ENCODE data around the gene MAP1S. TPM values are rescaled to one million over a fixed set of nuclear protein-coding genes. Genes with fewer than 3 reads are reported as not detected.

MAP1S gene
- total RNA-seq, 4 donors from 2014 or later: 23.9 to 71.8 (median 48.7) TPM

DNA sequence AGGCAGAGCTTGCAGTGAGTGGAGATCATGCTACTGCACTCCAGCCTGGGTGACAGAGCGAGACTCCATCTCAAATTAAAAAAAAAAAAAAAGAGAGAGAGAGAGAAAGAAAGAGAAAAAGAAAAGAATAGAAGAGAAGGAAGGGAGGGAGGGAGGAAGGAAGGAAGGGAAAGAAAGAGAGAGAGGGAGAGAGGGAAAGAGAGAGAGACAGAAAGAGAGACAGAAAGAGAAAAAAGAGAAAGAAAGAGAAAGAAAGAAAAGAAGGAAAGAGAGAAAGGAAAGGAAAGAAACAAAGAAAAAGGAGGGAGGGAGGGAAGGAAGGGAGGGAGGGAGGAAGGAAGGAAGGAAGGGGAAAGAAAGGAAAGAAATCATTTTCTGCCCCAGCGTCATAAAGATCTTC is 24.1 kb upstream of the MAP1S start:
- TF ChIP-seq, protein P1, sequence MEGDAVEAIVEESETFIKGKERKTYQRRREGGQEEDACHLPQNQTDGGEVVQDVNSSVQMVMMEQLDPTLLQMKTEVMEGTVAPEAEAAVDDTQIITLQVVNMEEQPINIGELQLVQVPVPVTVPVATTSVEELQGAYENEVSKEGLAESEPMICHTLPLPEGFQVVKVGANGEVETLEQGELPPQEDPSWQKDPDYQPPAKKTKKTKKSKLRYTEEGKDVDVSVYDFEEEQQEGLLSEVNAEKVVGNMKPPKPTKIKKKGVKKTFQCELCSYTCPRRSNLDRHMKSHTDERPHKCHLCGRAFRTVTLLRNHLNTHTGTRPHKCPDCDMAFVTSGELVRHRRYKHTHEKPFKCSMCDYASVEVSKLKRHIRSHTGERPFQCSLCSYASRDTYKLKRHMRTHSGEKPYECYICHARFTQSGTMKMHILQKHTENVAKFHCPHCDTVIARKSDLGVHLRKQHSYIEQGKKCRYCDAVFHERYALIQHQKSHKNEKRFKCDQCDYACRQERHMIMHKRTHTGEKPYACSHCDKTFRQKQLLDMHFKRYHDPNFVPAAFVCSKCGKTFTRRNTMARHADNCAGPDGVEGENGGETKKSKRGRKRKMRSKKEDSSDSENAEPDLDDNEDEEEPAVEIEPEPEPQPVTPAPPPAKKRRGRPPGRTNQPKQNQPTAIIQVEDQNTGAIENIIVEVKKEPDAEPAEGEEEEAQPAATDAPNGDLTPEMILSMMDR (IDR thresholded peaks at IDR 0.05): no peak
- TF ChIP-seq POLR2A (IDR thresholded peaks at IDR 0.05): no peak
- no peak overlapping the region for H3K27ac ChIP-seq

GRCh38 chr19:17703824-17704463 is 15.3 kb upstream of the MAP1S start:
- Histone ChIP-seq H3K36me3 (no peaks in the 10 kb centered on the region), H3K27me3 (no peaks in the 10 kb centered on the region), H3K27ac (no peak overlapping the region), H3K4me1 (no peaks in the 10 kb centered on the region), H3K9me3 (no peaks in the 10 kb centered on the region), H3K4me3 (no peak overlapping the region)
- no peak for TF ChIP-seq POLR2A (IDR thresholded peaks at IDR 0.05)
- TF ChIP-seq, protein P1 (IDR thresholded peaks at IDR 0.05): peak; percentile 76 to 95 (median 82)
- peak; percentile 64 to 85 (median 68) for DNase-seq

More for the DNA sequence above, 24.1 kb upstream of the MAP1S start:
- no peaks in the 10 kb centered on the region for H3K9me3 ChIP-seq
- H3K36me3 ChIP-seq: no peaks in the 10 kb centered on the region
- DNase-seq: no peak
- H3K27me3 ChIP-seq: no peaks in the 10 kb centered on the region
- no peak overlapping the region for H3K4me3 ChIP-seq
- no peaks in the 10 kb centered on the region for H3K4me1 ChIP-seq

- H3K27me3 ChIP-seq: no peaks in the 10 kb centered on the region
- no peaks in the 10 kb centered on the region for H3K9me3 ChIP-seq
- TF ChIP-seq, protein P1 (IDR thresholded peaks at IDR 0.05): no peak
- no peak for TF ChIP-seq POLR2A (IDR thresholded peaks at IDR 0.05)
- no peak overlapping the region for H3K4me3 ChIP-seq
- H3K36me3 ChIP-seq: no peaks in the 10 kb centered on the region
- H3K4me1 ChIP-seq: no peaks in the 10 kb centered on the region
- H3K27ac ChIP-seq: no peak overlapping the region
- no peak for DNase-seq
Observed at GRCh38 chr19:17706750-17707181, 12.5 kb upstream of the MAP1S start.

DNA sequence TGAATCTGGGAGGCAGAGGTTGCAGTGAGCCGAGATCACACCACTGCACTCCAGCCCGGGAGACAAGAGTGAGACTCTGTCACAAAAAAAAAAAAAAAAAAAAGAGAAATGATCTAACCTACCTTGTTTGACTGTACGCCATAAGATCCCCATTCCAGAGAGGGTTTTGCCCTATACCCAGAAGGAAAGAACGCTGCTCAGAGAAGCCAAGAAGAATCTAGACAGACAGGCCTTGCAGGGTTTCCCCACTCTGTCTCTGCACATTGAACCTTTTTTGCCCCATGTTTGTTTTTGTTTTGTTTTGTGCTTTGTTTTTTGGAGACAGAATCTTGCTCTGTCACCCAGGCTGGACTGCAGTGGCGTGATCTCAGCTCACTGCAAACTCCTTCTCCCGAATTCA is 7.4 kb upstream of the MAP1S start:
- H3K27ac ChIP-seq: no peak overlapping the region
- no peak for DNase-seq
- no peaks in the 10 kb centered on the region for H3K9me3 ChIP-seq
- no peaks in the 10 kb centered on the region for H3K27me3 ChIP-seq
- H3K36me3 ChIP-seq: no peaks in the 10 kb centered on the region
- TF ChIP-seq POLR2A (IDR thresholded peaks at IDR 0.05): no peak
- TF ChIP-seq, protein P1 (IDR thresholded peaks at IDR 0.05): no peak
- no peaks in the 10 kb centered on the region for H3K4me1 ChIP-seq
- H3K4me3 ChIP-seq: no peak overlapping the region

DNA sequence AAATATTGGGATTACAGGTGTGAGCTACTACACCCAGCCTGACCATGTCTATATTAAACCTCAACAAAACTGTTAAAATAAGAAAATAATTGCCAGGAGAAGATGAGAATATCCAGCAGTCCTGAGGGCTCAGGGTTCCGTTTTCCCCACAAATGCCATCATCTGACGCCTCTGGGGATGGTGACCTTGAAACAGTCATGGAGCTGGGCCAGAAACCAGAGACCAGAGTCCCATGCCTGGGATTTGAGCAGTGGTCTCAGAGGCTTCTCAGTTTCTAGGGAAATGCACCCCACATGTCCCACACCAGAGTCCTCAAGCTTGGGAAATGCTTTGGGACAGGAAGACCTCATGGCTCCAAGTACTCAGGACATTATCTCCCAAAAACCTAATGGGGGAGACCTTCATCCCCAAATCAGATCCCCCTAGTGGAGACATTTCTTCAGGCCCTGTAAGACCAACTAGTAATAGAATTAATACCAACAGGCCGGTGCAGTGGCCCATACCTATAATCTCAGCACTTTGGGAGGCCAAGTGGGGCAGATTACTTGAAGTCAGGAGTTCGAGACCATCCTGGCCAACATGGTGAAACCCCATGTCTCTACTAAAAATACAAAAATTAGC is 2.9 kb upstream of the MAP1S start:
- DNase-seq: no peak
- TF ChIP-seq POLR2A (IDR thresholded peaks at IDR 0.05): no peak
- TF ChIP-seq, protein P1 (IDR thresholded peaks at IDR 0.05): no peak
- H3K27ac ChIP-seq: no peak overlapping the region
- H3K9me3 ChIP-seq: no peaks in the 10 kb centered on the region
- no peak overlapping the region for H3K4me3 ChIP-seq
- H3K27me3 ChIP-seq: no peaks in the 10 kb centered on the region
- H3K4me1 ChIP-seq: peaks cover 8 to 26% (median 11%) of the 10 kb centered on the region in 4 donors
- H3K36me3 ChIP-seq: no peaks in the 10 kb centered on the region

All from Peyer's patch (tissue), 4 donors.